NT2/D1 (cell line): Measurements from ENCODE around the gene CLMN.

Source experiments
- SUZ12 ChIP-seq: IDR thresholded peaks from 2 replicates; pipeline ENCODE4 v1.6.1; 2011; ENCODE audit not compliant: insufficient read length, insufficient read depth; ENCODE audit errors: extremely low read depth
- YY1 ChIP-seq: IDR thresholded peaks from 2 replicates; pipeline ENCODE4 v1.6.1; 2011; ENCODE audit not compliant: insufficient read length, insufficient read depth
- ZNF274 ChIP-seq: IDR thresholded peaks from 2 replicates; pipeline ENCODE4 v1.6.1; 2011; ENCODE audit warnings: mild to moderate bottlenecking, low read depth, low read length

DNA sequence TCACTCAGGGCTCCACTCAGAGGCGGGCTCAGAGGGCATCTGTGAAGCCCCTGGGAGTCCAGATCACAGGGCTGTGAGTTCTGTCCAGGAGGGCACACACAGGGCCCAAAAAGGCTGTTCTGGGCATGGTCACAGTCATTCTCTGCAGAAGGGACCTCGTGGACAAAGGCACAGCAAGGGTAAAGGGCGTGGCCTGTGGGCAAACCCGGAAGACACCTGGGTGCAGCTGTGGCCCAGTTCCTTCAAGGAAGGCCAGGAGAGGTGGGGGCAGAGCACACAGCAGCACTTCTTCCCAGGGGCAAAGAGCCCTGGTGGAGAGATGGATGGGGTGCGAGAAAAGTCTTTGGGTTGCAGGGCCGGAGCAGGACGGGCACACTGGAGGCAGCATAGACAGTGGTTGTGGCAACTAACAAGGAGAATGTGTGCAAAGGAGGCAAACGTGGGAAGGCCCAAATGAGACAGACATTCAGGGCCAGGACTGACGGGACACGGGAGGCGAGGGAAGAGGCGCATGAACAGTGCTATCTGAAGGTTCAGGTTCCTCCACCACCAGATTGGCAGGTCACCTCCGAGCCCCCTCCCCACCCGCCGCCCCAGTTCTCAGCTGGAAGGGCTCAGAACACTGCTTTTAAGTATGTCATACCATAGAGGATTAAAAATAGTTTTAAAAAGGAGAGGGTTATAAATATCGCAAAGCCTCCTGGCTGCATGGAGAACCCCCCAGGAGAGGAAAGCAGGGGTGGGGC, 8.9 kb downstream of the CLMN start:
- TF ChIP-seq YY1 = no peak
- no peak for TF ChIP-seq ZNF274
- TF ChIP-seq SUZ12 = no peak
